SW480 (cell line): ENCODE results near the gene THADA.

Experiments
- DNase-seq: peaks from one replicate; pipeline ENCODE4 v3.0.0-alpha.2; 2016; ENCODE audit warnings: low spot score

THADA gene

GRCh38 chr2:43384143-43384542, 211.7 kb downstream of the THADA start:
- no peak for DNase-seq

GRCh38 chr2:43383533-43383932, 212.3 kb downstream of the THADA start:
- DNase-seq: no peak

- DNase-seq: no peak
Observed at GRCh38 chr2:43379494-43379893, 216.3 kb downstream of the THADA start.

DNA sequence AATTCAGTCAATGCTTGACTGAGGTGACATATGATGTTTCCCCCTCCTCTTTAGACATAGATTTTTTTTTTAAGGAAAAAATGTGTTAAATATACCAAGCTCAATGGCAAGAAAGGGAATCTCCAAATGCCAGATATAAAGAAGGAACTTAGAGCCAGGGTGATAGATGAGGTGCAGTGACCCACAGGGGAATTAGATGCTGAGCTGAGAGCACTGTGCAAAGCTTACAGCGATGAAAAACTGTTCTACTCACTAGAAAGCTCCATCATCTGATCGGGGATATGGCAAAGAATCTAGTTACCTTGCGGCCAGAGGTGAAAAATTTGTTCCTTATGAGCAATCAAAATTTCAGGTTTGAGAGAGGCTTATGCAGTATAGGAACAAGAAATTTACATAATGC, 218.5 kb downstream of the THADA start:
- no peak for DNase-seq

GRCh38 chr2:43376523-43377198, 219.2 kb downstream of the THADA start:
- no peak for DNase-seq

DNA sequence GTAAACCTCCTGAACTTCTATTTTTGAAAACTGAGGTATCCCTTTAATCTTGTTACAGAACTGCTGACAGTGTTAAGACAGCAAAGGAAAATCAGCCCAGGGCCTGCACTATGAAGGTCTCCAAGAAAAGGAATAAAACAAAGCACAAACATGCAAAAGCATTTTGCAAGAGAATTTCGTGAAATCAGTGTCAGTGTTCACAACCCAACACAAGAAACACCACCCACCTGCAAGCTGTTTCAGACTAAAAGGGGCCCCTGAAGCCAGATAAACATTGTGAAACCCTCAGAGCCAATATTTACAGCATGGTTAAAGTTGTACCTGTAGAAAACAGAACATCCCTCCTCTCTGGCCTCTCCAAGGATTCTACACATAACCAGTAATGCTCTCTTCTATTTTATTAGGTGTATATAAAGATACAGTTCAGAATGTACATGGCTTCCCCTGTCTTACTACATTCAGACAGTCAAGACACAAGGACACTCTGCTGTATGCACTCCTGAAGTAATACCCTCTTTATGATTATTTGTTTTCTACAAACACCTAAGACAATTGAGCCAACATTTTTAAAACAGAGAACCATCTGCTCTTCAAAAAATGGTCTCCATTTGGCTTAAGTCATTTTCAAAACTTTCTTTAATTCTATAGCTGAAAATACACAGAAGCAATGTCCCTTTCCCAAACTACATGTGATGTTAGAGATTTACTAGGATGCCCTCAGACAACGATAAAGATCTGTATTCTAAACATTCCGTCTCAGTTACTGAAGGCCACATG, 219.9 kb downstream of the THADA start:
- no peak for DNase-seq

DNA sequence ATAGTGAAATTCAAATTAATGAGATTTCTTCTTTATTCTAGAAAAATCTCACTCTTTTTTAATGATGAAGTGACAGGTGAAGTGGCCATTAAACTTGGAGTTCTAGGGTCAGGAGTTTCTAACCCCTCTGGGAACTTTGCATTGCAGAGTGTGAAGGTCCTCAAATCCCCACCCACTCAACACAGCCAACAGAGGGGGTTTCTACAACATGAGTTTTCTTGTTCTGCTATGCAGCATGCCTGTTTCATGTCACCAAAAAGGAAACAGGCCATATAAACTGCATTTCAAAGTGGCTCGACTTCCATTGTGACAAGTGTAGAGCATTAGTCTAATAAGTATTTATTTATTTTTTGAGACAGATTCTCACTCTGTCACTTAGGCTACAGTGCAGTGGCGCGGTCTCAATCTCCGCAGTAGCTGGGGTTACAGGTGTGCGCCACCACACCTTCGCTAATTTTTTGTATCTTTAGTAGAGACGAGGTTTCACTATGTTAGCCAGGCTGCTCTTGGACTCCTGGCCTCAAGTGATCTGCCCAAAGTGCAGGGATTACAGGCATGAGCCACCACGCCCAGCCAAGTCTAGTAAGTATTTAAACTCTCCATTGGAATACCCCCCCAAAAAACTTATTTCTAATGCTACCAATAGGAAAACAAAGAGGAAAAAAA, 223.3 kb downstream of the THADA start:
- DNase-seq: no peak

DNA sequence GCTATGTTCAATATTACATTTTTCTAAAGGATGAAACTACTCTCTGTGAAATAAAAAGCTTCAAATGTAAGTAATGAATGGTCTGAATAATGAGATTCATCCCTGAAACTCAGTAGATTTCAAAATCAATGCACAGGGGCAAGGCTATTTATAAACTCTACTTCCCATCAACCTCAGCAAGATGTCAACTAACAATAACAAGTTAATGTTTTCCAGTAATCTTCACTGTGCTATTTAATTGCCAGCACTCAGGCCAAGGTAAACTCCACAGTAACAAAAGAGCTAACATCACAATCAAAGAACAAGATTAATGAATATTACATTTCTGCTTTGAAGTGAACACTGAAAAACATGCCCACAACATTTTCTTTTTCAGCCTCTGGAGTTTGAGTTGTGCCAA, 225.1 kb downstream of the THADA start:
- no peak for DNase-seq

- DNase-seq: no peak
Observed at GRCh38 chr2:43370146-43370545, 225.7 kb downstream of the THADA start.

GRCh38 chr2:43368483-43369385, 227.1 kb downstream of the THADA start:
- no peak for DNase-seq

DNA sequence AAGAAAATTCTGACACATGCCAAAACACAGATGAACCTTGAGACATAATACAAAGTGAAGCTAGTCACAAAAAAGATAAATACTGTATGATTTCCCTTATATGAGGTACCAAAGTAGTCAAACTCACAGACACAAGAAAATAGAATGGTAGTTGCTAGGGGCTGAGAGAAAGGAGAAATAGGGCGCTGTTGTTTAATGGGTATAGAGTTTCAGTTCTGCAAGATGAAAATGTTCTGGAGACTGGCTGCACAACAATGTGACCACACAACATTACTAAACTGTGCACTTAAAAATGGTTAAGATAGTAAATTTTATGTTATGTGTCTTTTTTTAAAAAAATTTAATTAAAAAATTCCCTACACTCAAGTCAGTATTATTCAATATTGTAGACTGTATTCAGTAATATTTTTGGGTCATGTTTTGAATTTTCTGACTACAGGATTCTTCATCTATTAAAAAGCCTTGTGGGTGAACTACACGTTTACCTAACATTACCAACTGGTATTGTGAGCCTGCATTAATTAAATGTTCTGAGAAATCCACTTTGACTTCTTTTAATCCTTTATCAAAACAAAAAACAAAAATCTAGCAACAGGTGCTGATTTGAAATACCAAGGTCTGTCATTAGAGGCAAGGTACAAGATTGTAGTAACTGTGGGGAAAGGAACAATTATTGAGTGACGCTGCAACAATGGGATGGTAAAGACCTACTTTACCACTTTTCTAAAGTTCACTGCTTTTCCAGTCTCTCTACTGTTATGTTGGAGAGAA, 228.6 kb downstream of the THADA start:
- no peak for DNase-seq

- peak; percentile 81 for DNase-seq
Observed at GRCh38 chr2:43363120-43363519, 232.7 kb downstream of the THADA start.

- DNase-seq: no peak
Observed at GRCh38 chr2:43361286-43361685, 234.6 kb downstream of the THADA start.

GRCh38 chr2:43360137-43360536, 235.7 kb downstream of the THADA start:
- no peak for DNase-seq

DNA sequence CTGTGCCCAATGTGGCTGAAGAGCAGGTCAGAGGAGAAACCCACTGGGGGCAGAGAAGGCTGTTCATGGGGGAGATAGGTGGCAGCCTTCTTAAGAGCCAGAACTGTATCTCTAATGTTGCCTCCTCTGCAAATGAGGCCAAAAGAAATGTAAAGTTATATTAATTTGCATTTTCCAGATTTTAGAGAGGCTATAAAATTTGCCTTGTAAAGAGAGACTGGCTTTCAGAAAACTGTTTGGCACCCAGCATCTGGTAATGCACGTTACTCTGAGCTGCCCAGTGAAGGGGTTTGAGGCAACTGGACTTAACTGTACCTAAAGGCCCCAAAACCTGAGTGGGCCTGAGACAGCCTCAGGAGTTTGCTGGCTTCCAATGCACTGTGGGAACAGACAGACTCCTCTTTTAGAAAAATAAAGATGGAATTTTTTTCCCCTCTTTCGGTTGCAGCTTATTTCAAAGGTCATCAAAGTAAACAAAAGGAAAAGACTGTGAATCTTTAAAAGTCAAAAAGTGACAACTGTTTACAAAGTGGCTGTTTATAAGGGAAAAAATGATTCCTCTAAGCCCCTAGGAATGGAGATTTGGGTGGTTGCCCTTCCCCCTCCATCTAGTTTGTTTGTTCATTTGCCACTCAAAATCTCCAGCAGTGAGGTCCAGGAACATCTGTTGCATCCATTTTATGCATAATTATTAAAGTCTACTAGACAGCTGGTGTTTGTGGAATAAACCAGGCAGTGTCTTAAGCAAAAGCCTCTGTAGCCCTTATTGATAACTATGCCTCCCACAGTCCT, 237.2 kb downstream of the THADA start:
- no peak for DNase-seq

GRCh38 chr2:43356774-43357173, 239.1 kb downstream of the THADA start:
- no peak for DNase-seq

DNA sequence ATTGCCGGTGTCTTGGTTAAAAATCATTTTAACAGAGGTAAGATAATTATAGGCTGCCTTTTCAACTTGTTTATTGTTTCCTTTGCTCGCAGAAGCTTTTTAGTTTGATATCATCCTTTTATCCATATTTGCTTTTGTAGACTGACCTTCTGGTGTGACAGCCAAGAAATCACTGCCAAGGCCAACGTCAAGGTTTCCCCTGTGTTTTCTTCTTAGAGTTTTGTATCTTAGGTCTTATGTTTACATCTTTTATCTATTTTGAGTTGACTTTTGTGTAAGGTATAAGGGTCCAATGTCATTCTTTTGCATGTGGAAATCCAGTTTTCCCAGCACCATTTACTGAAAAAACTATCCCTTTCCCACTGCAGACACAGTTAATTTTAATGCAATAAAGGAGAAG, 240.4 kb downstream of the THADA start:
- DNase-seq: no peak

DNA sequence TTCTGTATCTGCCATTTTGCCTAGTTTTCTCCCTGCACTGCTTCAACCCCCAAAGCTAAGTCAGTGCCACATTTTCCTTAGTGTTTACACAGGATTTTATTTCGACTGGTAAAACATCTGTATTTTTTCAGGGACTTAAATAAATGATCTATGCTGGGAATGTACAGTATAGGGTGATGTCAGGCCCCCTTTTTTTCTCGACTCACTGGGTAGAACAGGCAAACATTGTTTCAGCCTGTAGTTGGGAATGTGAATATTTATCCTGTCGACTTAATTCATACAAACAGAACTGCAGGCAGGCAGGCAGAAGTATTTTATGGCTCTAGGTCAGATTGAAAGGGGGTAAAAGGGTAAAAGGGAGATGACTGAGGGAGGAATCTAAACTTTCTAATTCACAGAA, 245.9 kb downstream of the THADA start:
- DNase-seq: no peak

- DNase-seq: no peak
Observed at GRCh38 chr2:43348908-43349661, 246.8 kb downstream of the THADA start.

- no peak for DNase-seq
Observed at GRCh38 chr2:43347746-43348145, 248.1 kb downstream of the THADA start.
